Measurements from ENCODE around the gene SLC4A5. TPM values are rescaled to one million over a fixed set of nuclear protein-coding genes. Genes with fewer than 3 reads are reported as not detected.

Gene SLC4A5
- total and polyA plus RNA-seq, 11 donors: 0.36 to 4.1 (median 1.6) TPM

GRCh38 chr2:74178211-74179062, 164.8 kb downstream of the SLC4A5 start, which contains the start of gene MOB1A:
TSS of gene MOB1A (minus strand) at chr2:74178879. CDS start at chr2:74178674, 205 bp downstream.
- Histone ChIP-seq H3K27me3 (no peaks in the 10 kb centered on the region), H3K9me3 (no peaks in the 10 kb centered on the region), H3K4me1 (peaks cover 0 to 60% (median 27%) of the 10 kb centered on the region in 12 donors), H3K36me3 (peaks cover 0 to 5% (median 0%) of the 10 kb centered on the region in 9 donors), H3K27ac (peak within 1 kb of the TSS; percentile 56 to 98 (median 92)), H3K4me3 (peak within 1 kb of the TSS; percentile 66 to 94 (median 79))
- intact Hi-C loops (cut with DNase I): loop anchor here in 2 of 10 donors (1.0 to 2.0 kb wide), 4 partner anchors 20 to 58 kb away; partner anchors contain the start of gene MTHFD2 (in 2 of the 2)
- TF ChIP-seq POLR2A (IDR thresholded peaks at IDR 0.05) (peak; percentile 61 to 95), CTCF (IDR thresholded peaks at IDR 0.05) (peak in 1 of 12 donors; percentile 14)
- 1% methylated on average over 37 to 84 of the region's 84 CpGs for WGBS, 4 donors
- DNase-seq: peak; percentile 98 to 99 (median 99)
- ATAC-seq: peak; percentile 99

GRCh38 chr2:74177696-74178095, 165.5 kb downstream of the SLC4A5 start:
- Histone ChIP-seq H3K9me3 (no peaks in the 10 kb centered on the region), H3K4me3 (peak overlapping the region; percentile 66 to 94 (median 79)), H3K27me3 (no peaks in the 10 kb centered on the region), H3K36me3 (peaks cover 0 to 7% (median 0%) of the 10 kb centered on the region in 9 donors), H3K4me1 (peaks cover 0 to 65% (median 28%) of the 10 kb centered on the region in 12 donors), H3K27ac (peak overlapping the region in 11 of 12 donors; percentile 56 to 98 (median 93))
- intact Hi-C loops (cut with DNase I): loop anchor here in 2 of 10 donors (1.0 to 2.0 kb wide), 4 partner anchors 21 to 57 kb away; partner anchors contain the start of gene MTHFD2 (in 2 of the 2)
- TF ChIP-seq POLR2A (IDR thresholded peaks at IDR 0.05) (no peak), CTCF (IDR thresholded peaks at IDR 0.05) (no peak)
- ATAC-seq (no peak), DNase-seq (no peak)

GRCh38 chr2:74174909-74175308, 168.3 kb downstream of the SLC4A5 start:
- Histone ChIP-seq H3K9me3 (no peaks in the 10 kb centered on the region), H3K4me3 (no peak overlapping the region), H3K27me3 (no peaks in the 10 kb centered on the region), H3K4me1 (peaks cover 0 to 60% (median 28%) of the 10 kb centered on the region in 12 donors), H3K36me3 (peaks cover 0 to 35% (median 27%) of the 10 kb centered on the region in 9 donors), H3K27ac (no peak overlapping the region)
- intact Hi-C loops (cut with DNase I): no loop called here
- 67 to 90% (median 75%) methylated on average over 1 of the region's 1 CpG for WGBS, 4 donors
- DNase-seq (no peak), ATAC-seq (no peak)
- no peak for TF ChIP-seq CTCF (IDR thresholded peaks at IDR 0.05)

GRCh38 chr2:74168739-74169138, 174.5 kb downstream of the SLC4A5 start:
- intact Hi-C loops (cut with DNase I): no loop called here
- Histone ChIP-seq H3K27me3 (no peaks in the 10 kb centered on the region), H3K4me3 (no peak overlapping the region), H3K27ac (no peak overlapping the region), H3K4me1 (peaks cover 0 to 17% (median 0%) of the 10 kb centered on the region in 12 donors), H3K9me3 (peaks cover 0 to 9% (median 0%) of the 10 kb centered on the region in 12 donors), H3K36me3 (peaks cover 0 to 92% (median 87%) of the 10 kb centered on the region in 9 donors)
- TF ChIP-seq CTCF (IDR thresholded peaks at IDR 0.05): no peak
- no peak for TF ChIP-seq POLR2A (IDR thresholded peaks at IDR 0.05)
- DNase-seq (no peak), ATAC-seq (no peak)
- 64 to 74% (median 69%) methylated on average over 2 of the region's 2 CpGs for WGBS, 4 donors

All from heart left ventricle (tissue), 16 donors.